Endodermal cell (in vitro differentiated cells): ENCODE measurements around the gene TEX261. TPM values are rescaled to one million over a fixed set of nuclear protein-coding genes. Genes with fewer than 3 reads are reported as not detected.

Source experiments
- DNase-seq: peaks from one replicate; pipeline ENCODE4 v3.0.0-alpha.2; 2017
- H3K27ac ChIP-seq: 2 replicates; pipeline ENCODE4 v1.5.1; 2013; ENCODE audit warnings: mild to moderate bottlenecking, low read depth, low read length, moderate library complexity
- H3K27me3 ChIP-seq: 2 replicates; pipeline ENCODE4 v1.6.1; 2013; ENCODE audit warnings: mild to moderate bottlenecking, low read length, moderate library complexity; ENCODE audit not compliant: insufficient read depth, control insufficient read depth, poor library complexity, severe bottlenecking
- H3K36me3 ChIP-seq: 2 replicates; pipeline ENCODE4 v1.7.0; 2013; ENCODE audit warnings: mild to moderate bottlenecking, low read length, moderate library complexity; ENCODE audit not compliant: control insufficient read depth, insufficient read depth
- H3K4me1 ChIP-seq: one replicate; pipeline ENCODE4 v1.7.0; 2013; ENCODE audit warnings: low read length; ENCODE audit not compliant: control insufficient read depth, insufficient read depth
- H3K4me3 ChIP-seq: 2 replicates; pipeline ENCODE4 v1.5.1; 2013; ENCODE audit warnings: mild to moderate bottlenecking, low read length, moderate library complexity
- H3K9ac ChIP-seq: 2 replicates; pipeline ENCODE4 v1.6.1; 2013; ENCODE audit warnings: mild to moderate bottlenecking, low read length, moderate library complexity; ENCODE audit not compliant: poor library complexity, severe bottlenecking; ENCODE audit errors: extremely low read depth
- H3K9me3 ChIP-seq: 2 replicates; pipeline ENCODE4 v1.6.1; 2013; ENCODE audit warnings: mild to moderate bottlenecking, low read length, moderate library complexity; ENCODE audit not compliant: control insufficient read depth
- H3K27ac Mint-ChIP-seq: 2 replicates; pipeline ENCODE4 v1.8.0; 2020; ENCODE audit warnings: mixed read lengths
- H3K27me3 Mint-ChIP-seq: 2 replicates; pipeline ENCODE4 v1.8.0; 2021; ENCODE audit warnings: mild to moderate bottlenecking, mixed read lengths; ENCODE audit not compliant: insufficient read depth
- H3K36me3 Mint-ChIP-seq: 2 replicates; pipeline ENCODE4 v1.8.0; 2020; ENCODE audit warnings: low read depth, mixed read lengths
- H3K4me1 Mint-ChIP-seq: 2 replicates; pipeline ENCODE4 v1.8.0; 2020; ENCODE audit warnings: mixed read lengths
- H3K4me3 Mint-ChIP-seq: 2 replicates; pipeline ENCODE4 v1.8.0; 2020; ENCODE audit warnings: mild to moderate bottlenecking, moderate library complexity, mixed read lengths
- H3K9me3 Mint-ChIP-seq: 2 replicates; pipeline ENCODE4 v1.8.0; 2020; ENCODE audit warnings: mild to moderate bottlenecking, mixed read lengths
- WGBS, 2 experiments: methylation state at CpG; one replicate each; pipeline versions ENCODE4 v1.1.5 to v1.1.7; 2013; ENCODE audit warnings: missing lambda C conversion rate in 2 of 2, mixed read lengths in 1 of 2; ENCODE audit not compliant: insufficient coverage in 1 of 2, insufficient read length in 1 of 2; 5-methylcytosine and 5-hydroxymethylcytosine counted together
- total RNA-seq, 2 donors: library from RNA; stranded (reverse); fragmentation: NEBNext Ultra II Directional in 1 of 2; extraction: Animal tissue kit (Norgen Biotek cat#: 25700) in 1 of 2; gene quantifications; 2 replicates in 1 of 2; 3 replicates in 1 of 2; pipeline ENCODE4 v1.2.1, GENCODE V29; 2021
- TF ChIP-seq, protein P1 (sequence below): fragments of 200-600 bp; sonication (generic); conservative IDR thresholded peaks from 2 replicates; pipeline ENCODE4 v1.5.0; 2021; ENCODE audit warnings: antibody characterized with exemption, mild to moderate bottlenecking

TEX261 gene
- total RNA-seq, 2 donors from 2014 or later = 13.3 to 19.9 TPM

DNA sequence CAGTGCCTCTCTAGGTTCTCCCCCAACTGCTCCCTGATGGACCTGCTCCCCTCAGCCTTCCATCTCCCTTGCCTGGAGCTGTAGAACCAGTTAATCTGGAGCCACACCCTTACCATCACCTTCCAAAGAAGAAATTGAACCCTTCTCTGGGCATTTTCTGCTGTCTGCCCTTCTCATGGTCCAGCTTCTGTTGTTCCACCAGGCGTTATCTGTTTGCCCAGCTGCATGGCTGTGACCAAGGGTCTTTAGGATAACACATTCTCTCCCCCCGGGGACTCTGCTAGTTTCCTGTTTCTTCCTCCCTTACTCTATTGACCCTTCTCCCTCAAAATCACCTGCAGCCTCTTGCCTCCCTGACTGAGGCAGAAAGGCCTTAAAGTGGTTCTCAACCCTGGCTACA lies 19.4 kb downstream of the TEX261 start:
- WGBS, 2 experiments = 84 to 89% methylated on average over 2 of the region's 2 CpGs
- no peak overlapping the region for H3K27ac ChIP-seq
- no peaks in the 10 kb centered on the region for H3K9me3 ChIP-seq
- DNase-seq = no peak
- Mint-ChIP-seq H3K4me3 (no peak overlapping the region), H3K4me1 (peaks cover 25% of the 10 kb centered on the region), H3K36me3 (no peaks in the 10 kb centered on the region), H3K27me3 (peaks cover 44% of the 10 kb centered on the region), H3K9me3 (no peaks in the 10 kb centered on the region), H3K27ac (no peak overlapping the region)
- H3K9ac ChIP-seq = no peak overlapping the region
- H3K4me3 ChIP-seq = no peak overlapping the region
- TF ChIP-seq, protein P1, sequence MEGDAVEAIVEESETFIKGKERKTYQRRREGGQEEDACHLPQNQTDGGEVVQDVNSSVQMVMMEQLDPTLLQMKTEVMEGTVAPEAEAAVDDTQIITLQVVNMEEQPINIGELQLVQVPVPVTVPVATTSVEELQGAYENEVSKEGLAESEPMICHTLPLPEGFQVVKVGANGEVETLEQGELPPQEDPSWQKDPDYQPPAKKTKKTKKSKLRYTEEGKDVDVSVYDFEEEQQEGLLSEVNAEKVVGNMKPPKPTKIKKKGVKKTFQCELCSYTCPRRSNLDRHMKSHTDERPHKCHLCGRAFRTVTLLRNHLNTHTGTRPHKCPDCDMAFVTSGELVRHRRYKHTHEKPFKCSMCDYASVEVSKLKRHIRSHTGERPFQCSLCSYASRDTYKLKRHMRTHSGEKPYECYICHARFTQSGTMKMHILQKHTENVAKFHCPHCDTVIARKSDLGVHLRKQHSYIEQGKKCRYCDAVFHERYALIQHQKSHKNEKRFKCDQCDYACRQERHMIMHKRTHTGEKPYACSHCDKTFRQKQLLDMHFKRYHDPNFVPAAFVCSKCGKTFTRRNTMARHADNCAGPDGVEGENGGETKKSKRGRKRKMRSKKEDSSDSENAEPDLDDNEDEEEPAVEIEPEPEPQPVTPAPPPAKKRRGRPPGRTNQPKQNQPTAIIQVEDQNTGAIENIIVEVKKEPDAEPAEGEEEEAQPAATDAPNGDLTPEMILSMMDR = no peak
- H3K36me3 ChIP-seq = no peaks in the 10 kb centered on the region
- H3K27me3 ChIP-seq = peaks cover 44% of the 10 kb centered on the region
- peaks cover 7% of the 10 kb centered on the region for H3K4me1 ChIP-seq

DNA sequence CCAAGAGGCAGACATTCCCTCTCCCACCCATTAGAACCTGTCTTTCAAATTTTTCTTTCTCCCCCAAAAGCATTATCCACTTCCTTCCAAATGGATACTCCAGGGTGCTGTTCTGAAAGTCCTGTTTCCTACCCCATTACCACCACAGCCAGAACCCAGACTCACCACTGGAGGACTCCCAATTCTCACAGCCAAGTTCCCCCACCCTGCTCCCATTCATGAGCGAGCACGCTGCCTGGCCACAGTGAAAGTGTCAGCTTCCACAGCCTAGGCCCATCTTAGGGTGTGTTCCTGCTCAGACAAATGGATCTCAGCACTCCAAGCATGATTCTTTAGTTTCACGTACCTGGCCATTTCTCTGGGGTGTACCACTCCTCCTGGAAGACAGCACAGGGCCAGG lies 20.1 kb downstream of the TEX261 start:
- no peak overlapping the region for H3K9ac ChIP-seq
- H3K4me1 ChIP-seq = peaks cover 7% of the 10 kb centered on the region
- H3K36me3 Mint-ChIP-seq = no peaks in the 10 kb centered on the region
- no peaks in the 10 kb centered on the region for H3K36me3 ChIP-seq
- H3K4me3 ChIP-seq = no peak overlapping the region
- DNase-seq = no peak
- H3K27ac Mint-ChIP-seq = no peak overlapping the region
- peaks cover 48% of the 10 kb centered on the region for H3K27me3 Mint-ChIP-seq
- H3K27me3 ChIP-seq = peaks cover 46% of the 10 kb centered on the region
- 82 to 96% methylated on average over 3 of the region's 3 CpGs for WGBS, 2 experiments
- no peaks in the 10 kb centered on the region for H3K9me3 ChIP-seq
- no peak overlapping the region for H3K4me3 Mint-ChIP-seq
- TF ChIP-seq, protein P1 = no peak
- no peaks in the 10 kb centered on the region for H3K9me3 Mint-ChIP-seq
- H3K27ac ChIP-seq = no peak overlapping the region
- peaks cover 25% of the 10 kb centered on the region for H3K4me1 Mint-ChIP-seq

DNA sequence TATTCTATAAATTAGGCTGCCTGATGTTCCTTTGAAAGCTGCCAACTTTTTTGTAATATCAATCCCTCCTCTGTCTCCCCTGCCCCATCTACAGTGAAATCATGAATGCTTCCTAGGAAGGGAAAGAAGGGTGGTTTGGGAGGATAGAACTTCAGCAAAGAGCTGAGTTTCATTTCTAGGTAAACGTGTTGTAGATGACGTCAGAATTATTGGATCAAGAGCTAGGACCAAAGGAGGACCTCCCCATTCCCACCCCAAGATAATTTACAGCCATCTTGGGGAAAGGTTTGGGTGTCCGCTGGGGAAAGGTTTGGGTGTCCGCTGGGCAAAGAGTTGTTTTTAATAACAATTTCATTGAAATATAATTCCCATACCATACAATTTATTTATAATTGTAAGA lies 27.5 kb downstream of the TEX261 start:
- TF ChIP-seq, protein P1 = no peak
- H3K36me3 Mint-ChIP-seq = no peaks in the 10 kb centered on the region
- no peaks in the 10 kb centered on the region for H3K36me3 ChIP-seq
- no peak overlapping the region for H3K4me3 ChIP-seq
- no peak for DNase-seq
- no peaks in the 10 kb centered on the region for H3K9me3 Mint-ChIP-seq
- peaks cover 95% of the 10 kb centered on the region for H3K27me3 Mint-ChIP-seq
- peaks cover 99% of the 10 kb centered on the region for H3K27me3 ChIP-seq
- H3K27ac Mint-ChIP-seq = no peak overlapping the region
- no peak overlapping the region for H3K27ac ChIP-seq
- no peak overlapping the region for H3K4me3 Mint-ChIP-seq
- H3K4me1 Mint-ChIP-seq = peaks cover 2% of the 10 kb centered on the region
- H3K4me1 ChIP-seq = no peaks in the 10 kb centered on the region
- WGBS, 2 experiments = 40% methylated on average over 1 of the region's 4 CpGs; no CpG with 5 or more reads in 1 of the 2 experiments
- no peak overlapping the region for H3K9ac ChIP-seq
- H3K9me3 ChIP-seq = no peaks in the 10 kb centered on the region
